HG03108 (cell line): ENCODE data around the gene CDC40.

Source experiments
- ATAC-seq: cut with Tn5 transposase; IDR thresholded peaks from one replicate; pipeline ENCODE4 v1.9.1; 2021; ENCODE audit warnings: moderate library complexity; ENCODE audit not compliant: unreplicated experiment

CDC40 gene

DNA sequence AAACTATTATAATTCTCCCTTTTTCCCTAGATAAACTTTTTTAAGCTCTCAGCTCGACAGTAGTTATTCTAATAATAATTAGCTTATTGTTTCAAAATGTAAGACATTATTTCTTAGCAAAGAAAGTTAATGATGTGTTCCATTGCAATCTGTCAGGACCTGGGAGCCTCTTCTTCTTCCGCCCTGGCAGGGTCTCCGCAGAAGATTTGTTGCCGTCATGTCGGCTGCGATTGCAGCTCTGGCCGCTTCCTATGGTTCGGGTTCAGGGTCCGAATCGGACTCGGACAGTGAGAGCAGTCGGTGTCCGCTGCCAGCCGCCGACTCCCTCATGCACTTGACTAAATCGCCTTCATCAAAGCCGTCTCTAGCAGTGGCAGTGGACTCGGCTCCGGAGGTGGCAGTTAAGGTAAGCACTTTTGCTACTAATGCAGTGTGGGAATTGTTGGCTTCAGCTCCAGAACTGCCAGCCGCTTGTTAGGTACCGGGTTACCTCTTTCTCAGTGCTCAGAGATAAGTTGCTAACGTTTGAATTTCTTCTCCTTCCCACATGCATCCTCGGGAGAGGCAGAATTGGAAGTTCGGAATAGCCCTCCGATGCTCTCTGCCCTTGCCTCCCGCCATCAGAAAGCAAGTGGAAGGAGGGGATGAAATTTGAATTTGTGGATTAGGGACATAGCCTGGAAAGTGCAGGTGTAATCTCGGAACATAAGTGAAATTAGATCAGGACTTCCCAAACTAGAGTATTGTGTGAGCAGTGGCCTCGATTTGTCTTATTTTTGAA, at the start of gene CDC40:
Gene CDC40, plus strand, starts transcription at position 200 of the 781 bp plus-strand sequence. Its CDS starts 18 bp downstream, at position 218.
- ATAC-seq, result peak; percentile 41

DNA sequence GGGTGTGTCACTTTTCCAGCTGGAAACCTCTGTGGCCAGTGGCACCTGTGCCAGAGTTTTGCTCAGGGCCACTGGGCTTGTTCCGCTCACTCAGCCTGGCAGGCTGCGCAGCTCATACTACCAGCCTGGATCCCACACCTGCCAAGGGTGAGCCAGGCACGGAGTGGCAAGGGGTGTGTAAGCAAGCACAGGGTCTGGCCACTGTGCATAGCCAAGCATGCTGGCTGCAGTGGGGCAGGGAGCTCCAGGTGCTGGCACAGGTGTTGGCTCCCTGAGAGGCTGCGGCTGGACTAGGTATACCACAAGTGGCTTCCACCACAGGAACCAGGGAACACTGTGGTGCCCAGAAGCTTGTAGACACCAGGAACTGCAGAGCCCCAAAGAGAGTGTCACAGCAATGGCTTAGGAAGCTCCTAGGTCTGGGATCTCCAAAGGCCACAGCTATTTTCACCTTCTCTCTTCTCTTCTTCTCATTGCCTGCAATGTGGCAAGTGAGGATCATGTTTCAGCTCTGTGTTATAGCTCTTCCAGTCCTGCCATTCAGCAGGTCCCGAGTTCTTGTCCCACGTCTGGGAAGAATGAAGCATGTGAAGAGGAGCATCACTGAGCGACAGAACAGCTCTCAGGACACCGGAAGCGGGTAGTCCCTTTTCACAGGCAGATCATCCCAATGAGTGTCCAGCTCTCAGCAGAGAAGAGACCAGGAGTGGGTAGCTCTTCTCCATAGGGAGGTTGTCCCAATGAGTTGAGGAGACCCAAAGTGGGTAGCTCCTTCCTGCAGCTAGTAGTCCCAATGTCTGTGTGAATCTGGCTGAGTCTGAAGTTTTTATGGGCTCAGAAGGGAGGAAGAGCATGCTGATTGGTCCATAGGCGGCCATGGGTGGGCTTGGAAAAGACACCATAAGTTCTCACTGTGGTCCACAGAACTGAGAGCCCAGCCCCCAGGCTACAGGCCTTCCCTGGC, 42.0 kb upstream of the CDC40 start:
- ATAC-seq, result no peak

DNA sequence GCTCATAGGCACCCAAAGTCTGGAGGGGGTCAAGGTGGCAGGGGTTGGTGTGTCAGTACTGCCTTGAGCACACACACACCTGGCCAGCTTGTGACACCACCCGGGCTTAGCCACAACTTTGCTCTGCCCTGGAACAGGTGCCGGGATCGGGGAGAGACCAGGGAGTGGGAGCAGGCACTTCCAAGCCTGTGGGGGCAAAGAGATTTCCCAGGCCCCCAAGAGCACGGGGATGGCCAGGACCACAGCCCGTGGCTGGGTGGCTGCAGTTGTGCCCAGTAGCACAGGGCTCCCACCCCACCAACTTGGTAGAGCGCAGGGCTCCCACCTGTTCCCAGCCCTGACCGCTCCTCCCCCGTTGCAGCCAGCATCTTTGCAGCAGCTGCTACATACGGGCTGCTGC, 41.2 kb upstream of the CDC40 start:
- no peak for ATAC-seq

DNA sequence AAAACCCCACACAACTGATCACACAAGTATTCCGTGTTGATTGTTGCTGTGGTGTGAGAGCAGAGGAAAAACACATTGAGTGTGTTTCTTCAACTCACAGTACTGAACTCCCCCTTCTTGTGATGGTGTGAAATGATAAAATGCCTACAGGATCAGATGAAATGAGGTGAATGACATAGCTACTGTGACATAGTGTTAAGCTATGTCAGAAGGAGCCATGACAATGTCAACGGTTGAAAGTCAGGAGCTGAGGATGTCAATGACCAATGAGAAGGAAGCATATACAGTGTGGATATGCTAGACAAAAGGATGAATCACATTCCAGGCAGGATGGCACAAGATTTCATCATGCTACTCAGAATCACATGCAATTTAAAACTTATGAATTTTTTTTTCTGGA, 39.6 kb upstream of the CDC40 start:
- no peak for ATAC-seq

DNA sequence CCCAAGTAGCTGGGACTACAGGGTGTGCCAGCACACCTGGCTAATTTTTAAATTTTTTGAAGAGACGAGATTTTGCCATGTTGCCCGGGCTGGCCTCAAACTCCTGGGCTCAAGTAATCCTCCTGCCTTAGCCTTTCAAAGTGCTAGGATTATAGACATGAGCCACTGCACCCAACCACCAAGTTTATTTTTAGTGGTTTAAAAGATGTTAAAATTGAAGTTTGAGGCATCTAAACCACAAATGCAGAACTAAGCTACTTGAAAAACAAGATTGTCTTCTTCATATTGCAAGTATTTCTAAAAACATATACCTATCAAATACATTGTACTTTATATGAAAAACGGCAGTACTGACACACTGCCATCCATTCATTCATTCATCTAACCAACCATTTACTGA, 32.4 kb upstream of the CDC40 start:
- ATAC-seq, result no peak

- no peak for ATAC-seq
Measured at GRCh38 chr6:110158479-110158878, 21.7 kb upstream of the CDC40 start.

- ATAC-seq, result no peak
Measured at GRCh38 chr6:110170081-110170480, 10.1 kb upstream of the CDC40 start.

GRCh38 chr6:110173506-110174132, 6.6 kb upstream of the CDC40 start:
- no peak for ATAC-seq

DNA sequence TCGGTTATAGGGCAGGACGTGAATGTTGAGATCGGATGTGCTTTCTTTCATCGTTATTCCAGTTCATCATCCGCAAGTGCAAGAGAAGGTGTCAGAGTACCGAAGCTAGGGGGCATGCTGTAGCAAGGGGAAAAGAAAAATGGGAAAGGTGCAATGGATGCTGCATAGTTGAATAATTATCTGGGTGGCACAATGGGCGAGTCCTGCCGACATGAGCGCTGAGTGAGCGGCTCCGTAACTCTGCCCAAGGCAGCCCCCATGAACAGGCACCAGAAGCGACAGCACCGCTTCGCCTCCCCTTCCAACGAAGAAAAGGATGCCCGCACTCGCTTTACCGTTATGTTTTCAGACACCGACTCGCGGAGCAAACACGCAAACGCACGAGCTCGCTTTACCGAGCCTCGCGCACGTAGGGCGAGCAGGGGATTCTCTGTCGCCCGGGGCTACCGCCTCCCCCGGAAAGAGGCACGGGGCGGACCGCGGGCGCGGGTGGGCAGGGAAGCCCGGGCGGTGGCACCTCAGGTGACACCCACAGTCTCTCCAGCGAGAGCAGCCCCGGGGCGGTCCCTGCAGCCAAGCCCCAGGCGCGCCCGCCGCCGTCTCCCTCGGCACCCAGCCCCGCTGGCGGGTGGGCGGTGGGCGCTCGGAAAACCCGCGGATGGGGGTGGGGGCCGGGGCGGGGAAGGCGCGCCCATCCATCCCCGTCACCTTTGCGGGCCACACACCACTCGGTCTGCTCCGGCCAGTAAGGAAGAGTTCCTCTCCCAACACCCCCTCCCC, 1.4 kb upstream of the CDC40 start:
- ATAC-seq, result peak; percentile 33

- peak; percentile 88 for ATAC-seq
Measured at GRCh38 chr6:110179406-110180227, 610 bp upstream of the CDC40 start, which contains the start of gene WASF1. WASF1 (minus strand) TSS chr6:110179670; CDS start chr6:110127601, 52,069 bp downstream.

- ATAC-seq, result no peak
Measured at GRCh38 chr6:110181131-110182030, 1.2 kb downstream of the CDC40 start.

DNA sequence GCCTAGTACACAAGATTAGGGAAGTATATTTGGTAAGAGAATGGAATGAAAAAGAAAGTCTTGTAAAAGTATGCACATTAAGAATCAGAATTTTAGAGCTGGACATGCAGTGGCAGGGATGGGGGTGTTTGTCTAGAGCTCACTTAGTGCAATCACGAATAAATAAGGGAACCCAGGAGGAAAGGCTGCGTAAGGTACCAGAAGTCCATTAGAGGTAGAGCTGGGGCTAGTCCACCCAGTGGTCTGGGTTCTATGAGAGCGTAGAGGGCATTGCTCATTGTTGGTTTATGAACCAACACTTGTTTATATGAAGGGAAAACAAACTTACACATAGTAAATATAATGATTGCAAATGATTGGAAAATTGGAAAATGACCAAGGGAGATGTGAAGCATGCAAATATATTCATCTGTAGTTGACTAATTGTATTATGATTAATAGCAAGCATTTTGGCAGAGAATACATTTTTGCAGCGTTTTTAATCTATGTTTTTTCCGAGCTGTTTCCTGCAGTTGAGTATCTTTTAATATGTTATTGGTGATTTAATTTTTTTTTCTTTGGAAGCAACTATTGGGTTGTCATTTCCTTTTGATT, 3.2 kb downstream of the CDC40 start:
- ATAC-seq, result no peak

DNA sequence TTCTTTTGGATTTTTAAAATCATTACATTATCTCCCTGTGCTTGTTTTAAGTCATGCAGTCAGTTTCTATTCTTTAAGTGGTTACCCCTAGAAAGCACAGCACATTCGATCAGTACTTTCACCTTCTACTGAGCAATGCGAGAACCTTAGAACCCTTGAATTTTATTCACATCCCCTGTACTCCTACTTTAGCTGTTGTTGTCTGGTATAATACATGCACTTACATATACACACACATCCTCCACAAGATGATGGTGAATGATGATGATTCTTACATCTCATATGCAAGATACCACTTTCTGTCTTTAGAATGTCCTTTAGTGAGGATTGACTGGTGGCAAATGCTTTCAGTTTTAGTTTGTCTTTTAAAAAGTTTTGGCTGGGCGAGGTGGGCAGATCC, 5.7 kb downstream of the CDC40 start:
- peak; percentile 43 for ATAC-seq

DNA sequence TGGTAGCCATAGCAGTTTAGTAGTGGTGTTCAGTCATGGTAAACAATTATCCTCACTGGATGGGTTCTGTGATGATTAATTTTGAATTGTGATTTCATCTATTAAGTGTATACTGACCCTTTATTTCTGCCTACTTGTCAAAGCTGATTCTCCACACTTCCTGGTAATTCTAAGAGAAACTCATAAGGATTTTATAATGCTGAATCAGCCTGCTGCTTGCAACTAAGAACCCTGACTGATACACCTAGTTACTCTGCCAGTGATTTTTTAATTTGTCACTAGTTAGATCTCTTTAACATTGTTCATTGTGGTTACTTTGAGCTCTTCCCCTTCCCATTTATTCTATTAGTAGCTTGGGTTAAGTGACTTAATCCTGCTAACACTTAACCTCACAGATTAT, 8.6 kb downstream of the CDC40 start:
- ATAC-seq, result no peak

- ATAC-seq, result no peak
Measured at GRCh38 chr6:110190726-110191125, 10.5 kb downstream of the CDC40 start.

DNA sequence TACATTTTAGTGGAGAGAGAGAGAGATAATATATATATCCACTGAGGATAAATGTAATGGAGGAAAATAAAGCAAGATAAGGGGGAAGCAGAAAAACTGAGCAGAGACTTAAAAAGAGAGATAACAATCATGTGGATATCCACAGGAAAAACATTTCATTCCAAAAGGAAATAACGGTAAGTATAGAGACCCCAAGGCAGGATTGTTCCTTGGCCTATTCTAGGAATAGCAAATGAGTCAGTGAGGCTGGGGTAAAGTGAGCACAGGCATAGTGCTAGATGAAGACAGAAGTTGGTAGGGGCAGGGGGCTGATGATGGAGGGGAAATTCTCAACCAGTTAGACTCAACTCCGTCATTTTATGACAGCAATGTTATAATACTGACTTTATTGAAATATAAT, 11.2 kb downstream of the CDC40 start:
- no peak for ATAC-seq

DNA sequence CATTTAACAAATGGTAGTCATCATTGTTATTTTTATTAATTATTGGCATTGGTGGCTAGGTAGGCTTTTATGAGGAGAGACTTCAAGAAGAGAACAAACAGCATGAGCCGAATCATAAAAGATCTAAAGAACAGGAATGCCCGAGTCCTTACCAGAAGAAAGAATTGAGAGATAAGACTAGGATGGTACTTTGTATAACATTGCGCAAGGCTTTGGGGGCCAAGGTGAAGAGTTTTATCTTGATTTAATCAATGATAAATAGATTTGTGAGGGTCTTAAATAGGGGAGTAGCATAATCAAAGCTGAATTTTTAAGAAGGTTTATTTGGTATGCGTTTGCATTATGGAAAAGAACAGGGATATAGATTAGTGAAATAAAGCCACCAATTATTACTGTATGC, 15.4 kb downstream of the CDC40 start:
- no peak for ATAC-seq

- no peak for ATAC-seq
Measured at GRCh38 chr6:110196874-110197273, 16.6 kb downstream of the CDC40 start.
